ENCODE data around the gene TPM1.

DNA sequence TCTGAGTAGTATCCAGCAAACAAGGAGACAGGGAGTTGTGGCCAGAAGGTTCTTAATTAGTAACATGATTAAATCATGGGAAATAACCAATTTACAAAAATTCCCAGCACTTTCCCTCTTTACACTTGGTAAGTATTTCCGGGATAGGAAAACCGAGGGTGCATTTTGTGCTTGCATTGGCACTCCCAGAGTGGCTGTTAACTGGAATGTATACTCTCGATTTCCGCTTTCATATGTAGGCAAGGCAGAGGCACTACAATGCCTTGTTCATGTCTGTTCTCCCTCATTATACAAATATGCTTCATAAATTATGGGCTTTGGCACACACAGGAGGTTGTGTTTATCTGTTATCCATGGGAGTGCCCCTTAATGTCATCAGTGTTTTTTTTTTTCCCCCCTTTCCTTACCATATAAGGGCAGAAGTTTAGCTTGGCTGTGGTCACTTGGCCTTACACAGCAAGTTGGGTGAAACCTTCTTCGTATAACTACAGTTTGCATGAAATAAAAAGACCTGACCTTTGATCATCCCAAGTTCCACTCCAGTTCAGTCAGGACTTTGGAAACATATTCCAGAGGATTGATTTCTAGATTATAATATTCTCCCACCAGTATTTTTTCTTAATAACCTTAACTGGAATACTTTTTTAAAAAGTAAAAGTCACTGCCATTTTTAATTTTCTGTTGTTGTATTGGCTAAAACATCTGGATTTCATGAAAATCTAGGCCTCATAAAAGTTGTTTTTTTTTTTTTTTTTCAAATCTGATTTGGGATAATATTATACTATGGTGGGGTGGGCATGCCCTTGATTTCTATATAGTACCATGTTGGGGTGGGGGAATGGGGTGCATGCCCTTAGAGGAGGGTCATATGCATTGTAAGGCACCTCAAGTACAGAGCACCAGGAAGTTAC lies 8.9 kb downstream of the TPM1 start:
- TF ChIP-seq, protein P1, sequence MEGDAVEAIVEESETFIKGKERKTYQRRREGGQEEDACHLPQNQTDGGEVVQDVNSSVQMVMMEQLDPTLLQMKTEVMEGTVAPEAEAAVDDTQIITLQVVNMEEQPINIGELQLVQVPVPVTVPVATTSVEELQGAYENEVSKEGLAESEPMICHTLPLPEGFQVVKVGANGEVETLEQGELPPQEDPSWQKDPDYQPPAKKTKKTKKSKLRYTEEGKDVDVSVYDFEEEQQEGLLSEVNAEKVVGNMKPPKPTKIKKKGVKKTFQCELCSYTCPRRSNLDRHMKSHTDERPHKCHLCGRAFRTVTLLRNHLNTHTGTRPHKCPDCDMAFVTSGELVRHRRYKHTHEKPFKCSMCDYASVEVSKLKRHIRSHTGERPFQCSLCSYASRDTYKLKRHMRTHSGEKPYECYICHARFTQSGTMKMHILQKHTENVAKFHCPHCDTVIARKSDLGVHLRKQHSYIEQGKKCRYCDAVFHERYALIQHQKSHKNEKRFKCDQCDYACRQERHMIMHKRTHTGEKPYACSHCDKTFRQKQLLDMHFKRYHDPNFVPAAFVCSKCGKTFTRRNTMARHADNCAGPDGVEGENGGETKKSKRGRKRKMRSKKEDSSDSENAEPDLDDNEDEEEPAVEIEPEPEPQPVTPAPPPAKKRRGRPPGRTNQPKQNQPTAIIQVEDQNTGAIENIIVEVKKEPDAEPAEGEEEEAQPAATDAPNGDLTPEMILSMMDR (IDR thresholded peaks at IDR 0.05) = no peak
- TF ChIP-seq POLR2AphosphoS5 (IDR thresholded peaks at IDR 0.05; ENCODE audit: insufficient read depth in 1 of 2, low read depth in 1 of 2) (peak in 1 of 2 donors; percentile 37), POLR2A (IDR thresholded peaks at IDR 0.05) (no peak)

Measured in vagina (tissue), 2 donors.